ENCODE measurements around the gene HDAC4. TPM values are rescaled to one million over a fixed set of nuclear protein-coding genes. Genes with fewer than 3 reads are reported as not detected.

The HDAC4 gene
- total RNA-seq, 1 experiment from 2014 or later: 32.0 TPM

DNA sequence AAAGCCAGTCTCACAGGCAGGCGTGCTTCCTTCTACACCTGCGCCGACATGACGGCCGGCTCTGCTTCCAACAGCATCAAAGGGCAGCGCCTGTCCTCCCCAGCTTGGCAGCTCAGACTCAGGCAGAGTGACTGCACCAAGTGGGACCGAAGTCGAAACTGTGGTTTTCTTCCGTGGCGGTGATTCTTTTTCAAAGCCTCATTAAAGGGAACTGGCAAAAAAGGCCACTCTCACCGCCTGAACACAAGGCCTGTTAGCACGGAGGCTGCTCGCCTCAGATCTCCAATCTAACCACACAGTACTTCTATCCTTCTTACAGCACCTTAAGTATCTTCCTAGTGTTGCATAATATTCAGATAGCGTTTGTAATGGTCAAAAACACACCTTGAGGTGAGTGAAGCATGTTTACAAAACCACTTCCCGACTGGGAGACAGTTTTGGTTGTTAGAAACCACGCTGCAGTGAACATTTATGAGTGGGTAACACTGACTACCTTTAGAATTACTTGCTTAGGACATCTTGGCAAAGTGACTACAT is 236.4 kb downstream of the HDAC4 start:
- Histone ChIP-seq H3K23me2 (ENCODE audit: insufficient read length, low read depth, low read length, poor library complexity, severe bottlenecking) (no peaks in the 10 kb centered on the region), H3K56ac (ENCODE audit: insufficient read length, low read depth, low read length) (no peak overlapping the region), H3T11ph (ENCODE audit: low read length) (no peak overlapping the region), H3K27me3 (ENCODE audit: insufficient read depth, low read length) (no peaks in the 10 kb centered on the region), H3K4me2 (ENCODE audit: insufficient read depth, insufficient read length, low read length) (no peak overlapping the region), H4K5ac (ENCODE audit: insufficient read length, low read depth, low read length) (no peak overlapping the region), H3K4ac (ENCODE audit: low read depth, low read length) (no peak overlapping the region), H3K9me3 (ENCODE audit: control insufficient read depth, low read depth, low read length) (no peaks in the 10 kb centered on the region), H2BK15ac (ENCODE audit: low read depth, low read length) (no peak overlapping the region), H4K8ac (replicated peaks; ENCODE audit: insufficient read length, low read depth, low read length) (no peak overlapping the region), H3K9ac (ENCODE audit: extremely low read depth, insufficient read length, low read length) (no peak overlapping the region), H4K91ac (ENCODE audit: insufficient read length, low read depth, low read length) (no peak overlapping the region), H2BK120ac (ENCODE audit: low read depth, low read length, poor library complexity, severe bottlenecking) (no peak overlapping the region), H3K18ac (ENCODE audit: insufficient read length, low read depth, low read length) (no peak overlapping the region), H3K4me1 (ENCODE audit: insufficient read depth, low read length) (no peaks in the 10 kb centered on the region), H2BK5ac (ENCODE audit: insufficient read length, low read length) (no peak overlapping the region), H2AFZ (ENCODE audit: low read length) (no peak overlapping the region), H4K20me1 (ENCODE audit: control insufficient read depth, insufficient read depth, insufficient read length) (peaks cover 3% of the 10 kb centered on the region), H2BK12ac (ENCODE audit: insufficient read length, low read depth, low read length) (no peak overlapping the region), H3K79me2 (ENCODE audit: insufficient read depth, low read length) (no peaks in the 10 kb centered on the region), H3K14ac (ENCODE audit: insufficient read depth, low read length) (no peak overlapping the region), H3K79me1 (ENCODE audit: insufficient read depth, low read depth, low read length, poor library complexity, severe bottlenecking) (no peaks in the 10 kb centered on the region), H2BK20ac (ENCODE audit: low read depth, low read length, poor library complexity, severe bottlenecking) (no peak overlapping the region), H2AK5ac (ENCODE audit: insufficient read length, low read length) (no peak overlapping the region), H3K23ac (ENCODE audit: insufficient read length, low read depth, low read length) (no peak overlapping the region), H3K27ac (ENCODE audit: insufficient read length, low read depth, low read length) (no peak overlapping the region)
- no peaks in the 10 kb centered on the region; the same call in 1 of the 2 replicates for H3K27me3 Mint-ChIP-seq (ENCODE audit: low read depth)
- no peak for DNase-seq
- 0 out of 4 replicates have a peak, but pooled peaks cover 0 to 5% of the 10 kb centered on the region in 2 experiments for H3K4me1 Mint-ChIP-seq
- H3K27ac Mint-ChIP-seq: 0 out of 7 replicates have a peak overlapping the region, but pooled peaks of 1 of the 3 experiments have one; percentile 19
- WGBS (ENCODE audit: extremely low coverage, insufficient read length, low lambda C conversion rate): no CpG with 5 or more reads among the region's 16 CpGs
- H3K36me3 Mint-ChIP-seq (ENCODE audit: insufficient read depth in 1 of 3, low read depth in 3 of 3): peaks cover 21 to 24% (median 21%) of the 10 kb centered on the region in 3 experiments; a peak in 6 of 7 replicates
- H3K4me3 Mint-ChIP-seq: no peak overlapping the region
- no peaks in the 10 kb centered on the region for H3K9me3 Mint-ChIP-seq
- TF ChIP-seq, protein P1, sequence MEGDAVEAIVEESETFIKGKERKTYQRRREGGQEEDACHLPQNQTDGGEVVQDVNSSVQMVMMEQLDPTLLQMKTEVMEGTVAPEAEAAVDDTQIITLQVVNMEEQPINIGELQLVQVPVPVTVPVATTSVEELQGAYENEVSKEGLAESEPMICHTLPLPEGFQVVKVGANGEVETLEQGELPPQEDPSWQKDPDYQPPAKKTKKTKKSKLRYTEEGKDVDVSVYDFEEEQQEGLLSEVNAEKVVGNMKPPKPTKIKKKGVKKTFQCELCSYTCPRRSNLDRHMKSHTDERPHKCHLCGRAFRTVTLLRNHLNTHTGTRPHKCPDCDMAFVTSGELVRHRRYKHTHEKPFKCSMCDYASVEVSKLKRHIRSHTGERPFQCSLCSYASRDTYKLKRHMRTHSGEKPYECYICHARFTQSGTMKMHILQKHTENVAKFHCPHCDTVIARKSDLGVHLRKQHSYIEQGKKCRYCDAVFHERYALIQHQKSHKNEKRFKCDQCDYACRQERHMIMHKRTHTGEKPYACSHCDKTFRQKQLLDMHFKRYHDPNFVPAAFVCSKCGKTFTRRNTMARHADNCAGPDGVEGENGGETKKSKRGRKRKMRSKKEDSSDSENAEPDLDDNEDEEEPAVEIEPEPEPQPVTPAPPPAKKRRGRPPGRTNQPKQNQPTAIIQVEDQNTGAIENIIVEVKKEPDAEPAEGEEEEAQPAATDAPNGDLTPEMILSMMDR (conservative IDR thresholded peaks at IDR 0.05): no peak
